HG03558 (cell line): ENCODE measurements around the gene PLAAT2.
"Not testable (repeated sequence)": the region's sequence is repeated elsewhere in the genome, so short reads cannot be mapped to it uniquely, and the experiment has no call there.

Source experiments
- ATAC-seq: cut with Tn5 transposase; IDR thresholded peaks from one replicate; pipeline ENCODE4 v1.9.1; 2021; ENCODE audit warnings: moderate number of reproducible peaks; ENCODE audit not compliant: unreplicated experiment; ENCODE audit errors: extremely low read depth

Gene PLAAT2

DNA sequence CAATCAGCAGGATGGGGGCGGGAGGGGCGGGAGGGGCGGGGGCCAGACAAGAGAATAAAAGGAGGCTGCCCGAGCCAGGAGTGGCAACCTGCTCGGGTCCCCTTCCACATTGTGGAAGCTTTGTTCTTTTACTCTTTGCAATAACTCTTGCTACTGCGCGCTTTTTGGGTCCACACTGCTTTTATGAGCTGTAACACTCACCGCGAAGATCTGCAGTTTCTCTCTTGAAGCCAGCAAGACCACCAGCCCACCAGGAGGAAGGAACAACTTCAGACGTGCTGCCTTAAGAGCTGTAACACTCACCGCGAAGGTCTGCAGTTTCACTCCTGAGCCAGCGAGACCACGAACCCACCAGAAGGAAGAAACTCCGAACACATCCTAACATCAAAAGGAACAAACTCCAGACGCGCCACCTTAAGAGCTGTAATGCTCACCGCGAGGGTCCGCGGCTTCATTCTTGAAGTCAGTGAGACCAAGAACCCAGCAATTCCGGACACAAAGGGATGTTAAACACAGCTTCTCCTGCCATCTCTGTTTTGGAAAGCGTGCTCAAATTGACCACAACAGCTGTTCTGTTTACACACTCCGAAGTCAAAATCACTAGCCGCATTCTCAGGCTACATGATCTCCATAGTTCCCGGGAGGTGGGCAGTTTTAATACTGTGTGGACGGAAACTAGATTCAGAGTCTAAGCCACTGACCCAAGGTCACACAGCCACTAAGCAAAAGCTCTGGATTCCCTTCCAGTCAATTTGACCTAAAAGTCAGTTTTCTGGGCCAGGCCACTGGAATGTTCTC is 11.9 kb downstream of the PLAAT2 start:
- ATAC-seq, result no peak

DNA sequence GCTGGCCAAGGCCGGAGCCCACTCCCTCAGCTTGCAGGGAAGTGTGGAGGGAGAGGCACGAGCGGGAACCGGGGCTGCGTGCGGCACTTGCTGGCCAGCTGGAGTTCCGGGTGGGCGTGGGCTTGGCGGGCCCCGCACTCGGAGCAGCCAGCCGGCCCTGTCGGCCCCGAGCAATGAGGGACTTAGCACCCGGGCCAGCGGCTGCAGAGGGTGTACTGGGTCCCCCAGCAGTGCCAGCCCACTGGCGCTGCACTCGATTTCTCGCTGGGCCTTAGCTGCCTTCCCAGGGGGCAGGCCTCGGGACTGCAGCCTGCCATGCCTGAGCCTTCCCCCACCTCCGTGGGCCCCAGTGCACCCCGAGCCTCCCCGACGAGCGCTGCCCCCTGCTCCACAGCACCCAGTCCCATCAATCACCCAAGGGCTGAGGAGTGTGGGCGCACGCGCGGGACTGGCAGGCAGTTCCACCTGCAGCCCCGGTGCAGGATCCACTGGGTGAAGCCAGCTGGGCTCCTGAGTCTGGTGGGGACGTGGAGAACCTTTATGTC is 13.0 kb downstream of the PLAAT2 start:
- not testable (repeated sequence) for ATAC-seq

DNA sequence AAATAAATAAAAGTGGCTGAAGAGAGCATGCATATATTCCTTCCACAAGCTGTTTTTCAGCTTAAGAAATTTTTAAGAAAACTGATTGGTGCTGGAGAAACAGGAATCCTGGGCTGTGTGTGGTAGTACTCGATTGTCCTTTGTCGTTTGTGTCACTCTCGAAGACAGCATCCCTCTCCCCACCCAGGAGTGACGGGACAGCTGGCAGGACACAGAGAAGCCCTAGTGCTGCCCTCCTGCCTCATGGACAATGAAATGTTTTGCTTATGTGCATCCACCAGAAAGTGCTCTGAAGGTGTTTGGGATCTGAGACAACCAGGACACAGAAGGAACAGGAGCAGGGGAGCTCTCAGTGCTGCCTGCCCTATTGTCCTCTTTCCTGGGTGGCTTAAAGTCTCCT is 13.8 kb downstream of the PLAAT2 start:
- no peak for ATAC-seq

DNA sequence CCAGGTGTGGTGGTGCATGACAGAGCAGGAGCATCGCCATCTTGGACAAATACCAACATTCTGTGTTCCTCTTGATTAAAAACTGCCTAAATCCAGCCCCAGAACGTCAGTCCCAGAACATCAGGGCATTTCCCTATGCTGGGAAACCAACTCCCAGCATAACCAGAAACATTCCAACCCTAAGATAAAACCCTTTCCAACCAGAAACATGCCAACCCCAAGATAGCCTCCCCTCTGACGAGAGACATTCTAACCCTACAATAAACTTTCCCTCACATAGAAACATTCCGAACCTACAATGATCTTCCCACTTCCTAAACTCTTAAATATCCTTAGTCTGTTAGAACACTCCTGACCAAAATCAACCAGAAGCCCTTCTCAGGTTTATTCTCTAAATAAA is 15.0 kb downstream of the PLAAT2 start:
- ATAC-seq, result no peak

DNA sequence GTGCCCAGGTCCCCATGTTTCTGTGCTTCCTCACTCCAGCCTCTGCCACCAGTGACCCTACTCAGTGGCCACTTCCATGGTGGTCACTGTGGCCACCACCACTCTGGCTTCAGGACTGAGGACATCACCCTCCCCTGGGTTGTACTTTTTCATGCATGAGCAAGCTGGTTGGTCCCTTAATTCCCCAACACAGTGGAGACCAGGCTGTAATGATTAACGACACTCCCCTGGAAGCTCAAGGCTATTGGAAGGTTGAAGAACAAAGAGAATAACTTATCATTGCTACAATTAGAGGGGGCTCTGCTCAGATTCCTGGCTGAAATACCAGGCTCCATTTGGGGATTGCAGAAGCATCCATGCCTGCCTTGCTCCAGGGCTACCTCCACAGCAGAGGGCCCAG is 16.1 kb downstream of the PLAAT2 start:
- ATAC-seq, result no peak

DNA sequence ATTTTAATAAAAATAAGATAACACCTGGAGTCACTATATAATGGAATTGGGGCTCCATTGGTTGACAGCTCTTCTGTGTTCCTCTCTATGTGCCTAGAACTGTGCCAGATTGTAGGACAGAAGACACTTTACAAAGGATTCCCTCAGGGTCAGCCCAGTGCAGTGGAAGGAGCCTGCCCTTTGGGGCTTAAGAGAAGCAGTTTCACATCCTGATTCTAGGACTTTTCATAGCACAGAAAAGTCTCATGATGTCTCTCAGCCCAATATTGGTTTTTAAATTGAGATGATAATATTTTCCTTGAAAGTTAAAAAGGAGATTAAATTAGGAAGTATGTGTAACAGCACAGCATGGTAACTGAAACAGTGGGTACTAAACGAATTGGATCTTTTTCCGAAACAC is 19.5 kb downstream of the PLAAT2 start:
- ATAC-seq, result no peak

DNA sequence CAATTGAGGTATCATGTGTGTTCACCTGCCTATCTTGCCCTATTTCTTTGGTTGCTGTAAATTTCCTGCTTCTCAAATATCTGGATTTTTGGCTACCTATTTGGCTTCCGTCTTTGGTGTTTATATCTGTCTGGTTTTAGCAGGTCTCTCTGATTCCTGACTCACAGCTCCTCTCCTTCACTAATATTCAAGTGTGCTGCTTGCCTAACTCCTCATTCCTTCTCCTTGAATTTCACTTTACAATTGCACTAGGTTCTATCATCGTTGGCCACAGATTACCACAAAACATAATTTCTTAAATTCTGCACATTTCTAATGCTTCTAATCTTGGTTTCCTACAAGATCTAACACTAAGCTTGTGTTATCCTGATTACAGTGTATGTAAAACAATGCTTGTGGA is 20.7 kb downstream of the PLAAT2 start:
- ATAC-seq, result not testable (repeated sequence)

DNA sequence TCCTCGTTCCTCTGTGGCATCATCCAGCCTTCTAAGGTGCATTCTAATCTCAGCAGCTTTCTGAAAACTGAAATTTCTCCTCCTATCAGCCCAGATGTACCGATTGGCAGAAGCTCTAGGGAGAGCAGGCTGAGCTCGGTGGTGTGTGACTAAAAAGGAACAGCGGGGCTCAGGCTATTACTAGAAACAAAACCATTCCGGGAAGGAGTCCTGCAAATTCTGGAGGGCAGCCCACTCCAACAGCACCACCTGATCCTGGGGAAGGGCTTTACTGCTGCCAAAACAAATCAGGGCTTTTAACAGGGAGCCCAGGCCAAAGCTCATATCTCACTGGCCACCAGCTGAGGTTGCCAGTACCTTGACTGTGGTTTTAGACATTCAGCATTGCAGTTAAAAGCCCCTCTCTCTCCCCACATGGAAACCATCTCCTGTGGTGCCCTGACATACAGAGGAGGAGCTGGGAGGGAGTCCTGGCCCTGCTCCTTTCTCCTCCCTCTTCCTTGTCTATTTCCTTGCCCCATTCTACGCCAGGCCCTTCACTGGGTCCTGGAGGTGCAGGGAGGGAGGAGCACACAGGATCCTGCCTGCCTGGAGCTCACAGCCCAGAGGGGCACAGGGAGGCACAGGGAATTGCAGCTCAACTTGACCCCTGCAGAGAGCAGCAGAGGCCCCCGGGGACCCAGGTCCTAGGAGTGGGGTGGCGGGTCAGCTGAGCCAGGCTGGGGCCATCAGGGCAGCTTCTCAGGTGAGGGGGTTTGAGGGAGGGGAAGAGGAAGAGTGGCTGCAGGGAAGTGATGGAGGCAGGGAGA is 25.7 kb downstream of the PLAAT2 start:
- ATAC-seq, result no peak

DNA sequence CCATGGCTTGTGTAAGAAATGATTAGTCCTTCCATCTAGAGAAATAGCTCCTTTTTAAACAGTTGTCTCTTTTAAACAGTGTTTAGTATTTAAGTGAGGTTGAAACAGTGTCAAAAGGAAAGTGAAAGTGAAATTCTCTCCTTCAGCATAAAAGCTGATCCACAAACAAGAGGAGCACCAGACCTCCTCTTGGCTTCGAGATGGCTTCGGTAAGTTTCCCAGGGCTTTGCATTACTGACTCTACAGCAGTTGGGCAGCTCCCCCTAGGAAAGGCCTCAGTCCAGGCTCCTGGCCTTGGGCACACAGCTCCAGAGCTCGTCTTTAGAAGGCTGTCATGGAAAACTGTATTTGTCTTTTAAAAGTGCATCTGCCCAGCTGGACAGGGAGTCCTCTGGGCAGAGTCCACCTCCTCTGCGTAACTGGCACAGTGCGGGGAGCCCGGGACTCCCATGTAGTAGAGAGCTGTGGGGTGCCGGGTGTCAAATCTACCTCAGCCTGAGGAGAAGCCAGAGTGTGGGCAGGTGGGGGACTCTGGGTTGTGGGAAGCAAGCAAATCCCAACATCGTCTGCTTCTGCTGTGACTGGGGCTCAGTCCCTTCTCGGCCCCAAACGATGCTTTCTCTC is 26.4 kb downstream of the PLAAT2 start, which contains the start of gene PLAAT4:
PLAAT4 (plus strand) TSS at position 140 of the 624 bp plus-strand sequence; CDS start at position 201, 61 bp downstream.
- no peak for ATAC-seq

DNA sequence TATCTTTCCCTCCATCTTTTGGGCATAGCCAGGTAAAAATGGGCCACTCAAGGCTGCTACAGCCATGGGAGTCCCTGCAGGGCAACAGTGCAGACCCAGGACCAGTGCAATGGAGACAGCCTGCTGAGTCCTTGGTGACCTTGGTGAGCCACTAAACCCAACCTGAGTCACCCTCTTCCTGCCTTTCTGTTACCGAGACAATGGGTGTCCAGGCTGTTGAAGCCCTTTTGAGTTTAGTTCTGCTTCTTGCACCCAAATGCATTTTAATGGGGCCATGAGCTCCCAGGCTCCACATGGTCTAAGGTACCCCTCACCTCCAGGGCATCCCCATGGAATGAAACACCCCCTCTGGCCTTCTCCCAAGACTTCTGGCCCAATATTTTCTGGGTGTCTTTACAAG is 27.4 kb downstream of the PLAAT2 start:
- ATAC-seq, result no peak

DNA sequence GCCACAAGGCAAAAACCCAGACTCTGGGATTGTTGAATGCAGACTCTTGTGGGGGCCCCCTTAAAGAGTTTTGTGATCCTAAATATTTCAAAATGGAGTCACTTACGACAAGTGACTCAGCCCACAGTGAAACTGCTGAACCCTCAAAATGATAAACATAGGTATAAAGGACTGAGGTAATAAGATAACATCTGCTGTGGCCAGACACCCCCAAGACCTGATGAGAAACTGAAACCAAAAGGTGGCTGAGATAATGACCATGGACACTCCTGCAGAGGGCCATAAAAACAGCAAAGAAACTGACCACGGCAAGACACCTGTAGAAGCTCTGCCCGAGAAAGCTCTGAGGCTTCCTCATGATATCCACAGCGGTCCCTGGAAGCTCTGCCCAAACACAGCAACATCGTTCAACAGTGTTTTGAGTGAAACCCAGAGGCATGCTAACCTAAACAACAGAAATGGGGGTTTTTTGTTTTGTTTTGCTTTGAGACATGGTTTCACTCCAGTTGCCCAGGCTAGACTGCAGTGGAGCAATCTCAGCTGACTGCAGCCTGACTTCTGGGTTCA is 28.2 kb downstream of the PLAAT2 start:
- ATAC-seq, result no peak

DNA sequence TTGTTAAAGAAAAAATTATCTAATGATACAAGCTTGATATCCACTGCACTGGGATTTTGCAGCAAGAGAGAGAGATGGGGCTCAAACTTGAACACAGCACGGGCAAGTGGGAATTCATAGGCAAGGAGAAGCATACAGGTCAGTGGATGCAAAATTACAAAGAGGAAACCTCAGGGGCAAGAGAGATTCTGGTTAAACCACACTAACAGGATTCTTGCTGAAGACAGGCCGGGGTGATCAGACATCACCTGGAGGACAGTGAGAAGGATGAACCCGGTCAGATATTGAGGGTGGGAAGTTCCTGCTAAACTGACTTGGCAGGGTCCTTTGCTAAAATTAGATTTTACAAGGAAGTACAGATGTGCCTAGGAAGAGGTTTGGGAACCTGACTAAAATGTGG is 29.1 kb downstream of the PLAAT2 start:
- ATAC-seq, result no peak

DNA sequence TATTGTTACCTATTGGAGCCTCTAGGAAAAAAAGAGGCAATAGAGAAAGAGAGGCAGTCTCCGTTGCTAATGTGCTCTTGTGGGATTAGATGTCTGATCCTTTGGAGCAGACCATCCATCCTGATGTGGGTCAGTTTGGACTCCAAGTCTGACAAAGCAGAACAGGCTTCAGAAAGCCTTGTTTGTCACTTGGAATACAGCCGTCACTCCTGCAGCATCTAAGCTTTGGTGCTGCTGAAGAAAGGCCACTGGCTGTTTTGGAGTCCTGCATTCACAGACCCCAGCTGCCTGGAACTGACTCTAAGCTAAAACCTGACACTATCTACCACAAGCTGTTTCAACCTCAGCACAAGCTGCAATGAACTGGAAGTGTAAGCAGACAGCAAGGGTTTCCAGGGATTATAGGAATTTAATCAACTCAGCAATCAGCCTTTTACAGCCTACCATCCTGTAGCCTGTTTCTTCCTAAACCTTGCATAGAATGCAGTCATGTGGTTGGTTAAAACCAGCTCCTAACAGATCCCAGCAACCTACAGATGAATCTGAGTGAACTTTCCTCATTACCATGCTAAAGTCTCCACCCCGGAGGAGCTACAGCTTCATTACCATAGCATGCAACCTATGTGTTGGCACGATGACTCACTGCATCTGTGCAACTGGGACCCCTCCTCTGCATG is 30.2 kb downstream of the PLAAT2 start:
- ATAC-seq, result no peak

DNA sequence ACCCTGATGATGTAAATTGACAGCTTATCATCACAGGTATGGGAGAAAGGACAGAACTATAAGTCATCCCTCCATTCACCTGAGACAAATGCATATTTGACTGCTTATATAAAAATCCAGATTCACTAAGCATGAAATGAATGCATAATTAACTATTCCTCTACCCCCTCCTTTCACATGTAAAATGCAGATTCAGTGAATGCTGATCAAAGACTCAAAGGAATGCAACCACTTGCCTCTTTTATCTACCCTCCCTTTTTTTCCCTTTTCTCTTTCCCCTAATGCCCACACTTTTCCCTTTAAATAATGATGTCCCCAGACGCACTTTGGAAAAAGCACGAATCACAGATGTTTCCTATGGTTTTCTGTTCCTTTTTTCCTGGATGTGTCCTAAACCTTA is 31.1 kb downstream of the PLAAT2 start:
- ATAC-seq, result no peak

DNA sequence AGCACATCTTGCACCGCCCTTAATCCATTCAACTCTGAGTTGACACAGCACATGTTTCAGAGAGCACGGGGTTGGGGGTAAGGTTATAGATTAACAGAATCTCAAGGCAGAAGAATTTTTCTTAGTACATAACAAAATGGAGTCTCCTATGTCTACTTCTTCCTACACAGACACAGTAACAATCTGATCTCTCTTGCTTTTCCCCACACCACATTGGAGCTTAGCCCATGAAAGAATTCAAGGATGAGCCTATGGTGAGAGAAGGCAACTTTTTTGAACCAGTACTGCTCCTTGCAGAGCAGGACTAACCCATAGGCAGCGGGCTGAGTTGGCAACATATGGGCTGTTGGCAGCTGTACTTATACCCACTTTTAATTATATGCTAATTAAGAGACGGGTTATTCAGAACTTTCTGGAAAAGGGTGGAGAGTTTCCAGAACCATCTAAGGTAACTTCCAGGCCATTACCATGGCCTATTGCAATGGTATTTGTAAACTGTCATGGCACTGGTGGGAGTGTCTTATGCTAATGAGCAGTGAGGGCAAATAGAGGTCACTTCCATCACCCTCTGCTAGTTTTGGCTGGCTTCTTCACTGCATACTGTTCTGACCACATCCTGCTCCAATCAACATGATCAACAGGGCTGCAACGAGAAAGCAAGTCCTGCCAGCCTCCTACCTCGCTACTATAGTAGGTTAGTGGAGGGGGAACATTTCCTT is 31.9 kb downstream of the PLAAT2 start:
- peak; percentile 64 for ATAC-seq

DNA sequence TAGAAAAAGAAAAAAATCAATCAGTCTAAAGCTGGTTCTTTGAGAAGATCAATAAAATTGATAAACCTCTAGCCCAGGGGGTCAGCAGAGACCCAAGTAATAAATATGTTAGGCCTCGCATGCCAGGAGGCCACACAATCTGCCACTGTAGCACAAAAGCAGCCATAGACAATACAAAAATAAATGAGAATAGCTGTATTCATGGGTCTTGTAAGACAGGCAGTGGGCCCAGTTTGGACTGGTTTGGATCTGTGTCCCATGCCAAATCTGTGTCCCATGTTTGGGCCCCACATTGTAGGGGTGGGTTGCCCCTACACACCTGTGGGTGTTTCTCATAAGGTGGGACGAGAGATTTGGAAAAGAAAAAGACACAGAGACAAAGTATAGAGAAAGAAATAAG is 33.2 kb downstream of the PLAAT2 start:
- no peak for ATAC-seq

DNA sequence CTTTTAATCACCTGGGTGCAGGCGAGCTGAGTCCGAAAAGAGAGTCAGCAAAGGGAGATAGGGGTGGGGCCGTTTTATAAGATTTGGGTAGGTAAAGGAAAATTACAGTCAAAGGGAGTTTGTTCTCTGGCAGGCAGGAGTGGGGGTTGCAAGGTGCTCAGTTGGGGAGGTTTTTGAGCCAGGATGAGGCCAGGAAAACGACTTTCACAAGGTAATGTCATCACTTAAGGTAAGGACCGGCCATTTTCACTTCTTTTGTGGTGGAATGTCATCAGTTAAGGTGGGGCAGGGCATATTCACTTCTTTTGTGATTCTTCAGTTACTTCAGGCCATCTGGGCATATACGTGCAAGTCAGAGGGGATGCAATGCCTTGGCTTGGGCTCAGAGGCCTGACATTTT is 33.8 kb downstream of the PLAAT2 start:
- ATAC-seq, result not testable (repeated sequence)

DNA sequence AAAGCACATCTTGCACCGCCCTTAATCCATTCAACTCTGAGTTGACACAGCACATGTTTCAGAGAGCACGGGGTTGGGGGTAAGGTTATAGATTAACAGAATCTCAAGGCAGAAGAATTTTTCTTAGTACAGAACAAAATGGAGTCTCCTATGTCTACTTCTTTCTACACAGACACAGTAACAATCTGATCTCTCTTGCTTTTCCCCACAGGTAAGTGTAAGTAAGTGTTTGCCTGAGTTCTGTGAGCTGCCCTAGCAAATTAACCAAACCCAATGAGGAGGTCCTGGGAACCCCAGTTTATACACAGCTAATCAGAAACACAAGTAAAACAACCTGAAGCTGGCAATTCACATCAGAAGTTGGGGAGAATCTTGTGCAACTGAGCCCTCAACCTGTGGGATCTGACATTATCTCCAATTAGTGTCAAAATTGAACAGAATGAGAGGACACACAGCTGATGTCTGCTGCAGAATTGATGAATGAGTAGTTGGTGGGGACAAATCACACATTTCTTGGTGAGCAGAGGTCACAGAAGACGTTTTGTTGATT is 34.4 kb downstream of the PLAAT2 start:
- ATAC-seq, result not testable (repeated sequence)

DNA sequence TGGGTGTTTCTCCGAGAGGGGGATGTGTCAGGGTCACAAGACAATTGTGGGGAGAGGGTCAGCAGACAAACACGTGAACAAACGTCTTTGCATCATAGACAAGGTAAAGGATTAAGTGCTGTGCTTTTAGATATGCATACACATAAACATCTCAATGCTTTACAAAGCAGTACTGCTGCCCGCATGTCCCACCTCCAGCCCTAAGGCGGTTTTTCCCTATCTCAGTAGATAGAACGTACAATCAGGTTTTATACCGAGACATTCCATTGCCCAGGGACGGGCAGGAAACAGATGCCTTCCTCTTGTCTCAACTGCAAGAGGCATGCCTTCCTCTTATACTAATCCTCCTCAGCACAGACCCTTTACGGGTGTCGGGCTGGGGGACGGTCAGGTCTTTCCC is 35.0 kb downstream of the PLAAT2 start:
- ATAC-seq, result not testable (repeated sequence)
